Left lung (tissue), 10 donors: ENCODE measurements around the gene TBCA. TPM values are rescaled to one million over a fixed set of nuclear protein-coding genes. Genes with fewer than 3 reads are reported as not detected.

Source experiments
- ATAC-seq: fragments of 200-7000 bp; cut with Tn5 transposase; one replicate; pipeline ENCODE4 v1.9.1; 2020; ENCODE audit warnings: moderate library complexity
- DNase-seq, 4 donors: peaks; one replicate each; pipeline ENCODE4 v3.0.0-alpha.2; 2013 to 2020
- H3K27ac ChIP-seq, 2 donors: fragments of 200-600 bp; sonication (generic) in 1 of 2; one replicate each; pipeline versions ENCODE4 v1.5.0 to v1.8.0; 2020 to 2021
- H3K27me3 ChIP-seq, 2 donors: fragments of 200-600 bp; sonication (generic) in 1 of 2; one replicate each; pipeline versions ENCODE4 v1.5.0 to v1.8.0; 2020 to 2021
- H3K36me3 ChIP-seq, 2 donors: fragments of 200-600 bp; sonication (generic) in 1 of 2; one replicate each; pipeline versions ENCODE4 v1.5.0 to v1.8.0; 2020 to 2021
- H3K4me1 ChIP-seq, 2 donors: fragments of 200-600 bp; one replicate each; pipeline ENCODE4 v1.8.0; 2021
- H3K4me3 ChIP-seq, 2 donors: fragments of 200-600 bp; sonication (generic) in 1 of 2; one replicate each; pipeline versions ENCODE4 v1.5.0 to v1.8.0; 2020 to 2021; ENCODE audit warnings: mild to moderate bottlenecking in 1 of 2
- H3K9me3 ChIP-seq, 2 donors: fragments of 200-600 bp; sonication (generic) in 1 of 2; one replicate each; pipeline versions ENCODE4 v1.5.0 to v1.8.0; 2020 to 2021
- CTCF ChIP-seq, 2 donors: fragments of 200-600 bp; sonication (generic) in 1 of 2; IDR thresholded peaks; one replicate each; pipeline versions ENCODE4 v1.5.0 to v1.8.0; 2021; ENCODE audit warnings: antibody characterized with exemption in 2 of 2
- intact Hi-C, 2 donors: fragments of 100-400 bp; cut with DNase I; formaldehyde crosslinking; loops; one replicate each; pipeline versions ENCODE4 v1.11.2 to v1.14.2; 2022
- polyA plus RNA-seq, 6 donors: library from polyadenylated mRNA; unstranded; fragments of 120-200 nt; gene quantifications; one replicate each; pipeline ENCODE4 v1.2.1, GENCODE V29; 2013; ENCODE audit not compliant: insufficient read length in 6 of 6
- total RNA-seq, 2 donors: library from RNA; stranded (reverse); fragmentation: NEBNext Ultra II Directional; extraction: Animal tissue kit (Norgen Biotek cat#: 25700); gene quantifications; one replicate each; pipeline ENCODE4 v1.2.1, GENCODE V29; 2021
- donor health status: DM: no; HTN: yes; CAD: no.
- donor health status: DM: no; HTN: no; CAD: no.

The TBCA gene
- total and polyA plus RNA-seq, 8 donors = 117 to 315 (median 251) TPM

GRCh38 chr5:77776554-77777206 is 541 bp upstream of the TBCA start:
- Histone ChIP-seq H3K36me3 (no peaks in the 10 kb centered on the region), H3K27ac (peak overlapping the region; percentile 97 to 98), H3K27me3 (no peaks in the 10 kb centered on the region), H3K9me3 (no peaks in the 10 kb centered on the region), H3K4me3 (peak overlapping the region; percentile 87 to 90), H3K4me1 (peaks cover 16 to 44% of the 10 kb centered on the region in 2 donors)
- TF ChIP-seq CTCF (IDR thresholded peaks at IDR 0.05) = no peak
- intact Hi-C loops = no loop called here
- DNase-seq (no peak), ATAC-seq (no peak)

- intact Hi-C loops = no loop called here
- peaks cover 16 to 59% of the 10 kb centered on the region in 2 donors for H3K4me1 ChIP-seq
- no peaks in the 10 kb centered on the region for H3K27me3 ChIP-seq
- H3K9me3 ChIP-seq = no peaks in the 10 kb centered on the region
- peak; percentile 43 for ATAC-seq
- H3K4me3 ChIP-seq = peak overlapping the region; percentile 87 to 90
- no peak for TF ChIP-seq CTCF (IDR thresholded peaks at IDR 0.05)
- peaks cover 0 to 9% of the 10 kb centered on the region in 2 donors for H3K36me3 ChIP-seq
- DNase-seq = no peak
- H3K27ac ChIP-seq = peak overlapping the region; percentile 97 to 98
These were observed 954 bp downstream of the TBCA start for GRCh38 chr5:77774981-77775789.

- no peaks in the 10 kb centered on the region for H3K9me3 ChIP-seq
- H3K27ac ChIP-seq = no peak overlapping the region
- peaks cover 16 to 67% of the 10 kb centered on the region in 2 donors for H3K4me1 ChIP-seq
- no peaks in the 10 kb centered on the region for H3K27me3 ChIP-seq
- intact Hi-C loops = no loop called here
- no peak for DNase-seq
- H3K36me3 ChIP-seq = peaks cover 0 to 17% of the 10 kb centered on the region in 2 donors
- H3K4me3 ChIP-seq = peak overlapping the region in 1 of 2 donors; percentile 90
- no peak for ATAC-seq
- no peak for TF ChIP-seq CTCF (IDR thresholded peaks at IDR 0.05)
These were observed 2.3 kb downstream of the TBCA start for GRCh38 chr5:77773734-77774280.

- ATAC-seq (no peak), DNase-seq (no peak)
- Histone ChIP-seq H3K27me3 (no peaks in the 10 kb centered on the region), H3K4me3 (no peak overlapping the region), H3K27ac (no peak overlapping the region), H3K4me1 (peaks cover 16 to 69% of the 10 kb centered on the region in 2 donors), H3K9me3 (no peaks in the 10 kb centered on the region), H3K36me3 (peaks cover 0 to 25% of the 10 kb centered on the region in 2 donors)
- TF ChIP-seq CTCF (IDR thresholded peaks at IDR 0.05) = no peak
- intact Hi-C loops = no loop called here
These were observed 3.4 kb downstream of the TBCA start for GRCh38 chr5:77772729-77773128.

- no peak overlapping the region for H3K4me3 ChIP-seq
- DNase-seq (no peak), ATAC-seq (no peak)
- intact Hi-C loops = no loop called here
- TF ChIP-seq CTCF (IDR thresholded peaks at IDR 0.05) = no peak
- H3K4me1 ChIP-seq = peaks cover 16 to 65% of the 10 kb centered on the region in 2 donors
- peaks cover 0 to 31% of the 10 kb centered on the region in 2 donors for H3K36me3 ChIP-seq
- no peak overlapping the region for H3K27ac ChIP-seq
- H3K27me3 ChIP-seq = no peaks in the 10 kb centered on the region
- no peaks in the 10 kb centered on the region for H3K9me3 ChIP-seq
These were observed 4.7 kb downstream of the TBCA start for GRCh38 chr5:77771452-77771851.
